Measurements from ENCODE around the gene CACNA1F.

Gene CACNA1F

DNA sequence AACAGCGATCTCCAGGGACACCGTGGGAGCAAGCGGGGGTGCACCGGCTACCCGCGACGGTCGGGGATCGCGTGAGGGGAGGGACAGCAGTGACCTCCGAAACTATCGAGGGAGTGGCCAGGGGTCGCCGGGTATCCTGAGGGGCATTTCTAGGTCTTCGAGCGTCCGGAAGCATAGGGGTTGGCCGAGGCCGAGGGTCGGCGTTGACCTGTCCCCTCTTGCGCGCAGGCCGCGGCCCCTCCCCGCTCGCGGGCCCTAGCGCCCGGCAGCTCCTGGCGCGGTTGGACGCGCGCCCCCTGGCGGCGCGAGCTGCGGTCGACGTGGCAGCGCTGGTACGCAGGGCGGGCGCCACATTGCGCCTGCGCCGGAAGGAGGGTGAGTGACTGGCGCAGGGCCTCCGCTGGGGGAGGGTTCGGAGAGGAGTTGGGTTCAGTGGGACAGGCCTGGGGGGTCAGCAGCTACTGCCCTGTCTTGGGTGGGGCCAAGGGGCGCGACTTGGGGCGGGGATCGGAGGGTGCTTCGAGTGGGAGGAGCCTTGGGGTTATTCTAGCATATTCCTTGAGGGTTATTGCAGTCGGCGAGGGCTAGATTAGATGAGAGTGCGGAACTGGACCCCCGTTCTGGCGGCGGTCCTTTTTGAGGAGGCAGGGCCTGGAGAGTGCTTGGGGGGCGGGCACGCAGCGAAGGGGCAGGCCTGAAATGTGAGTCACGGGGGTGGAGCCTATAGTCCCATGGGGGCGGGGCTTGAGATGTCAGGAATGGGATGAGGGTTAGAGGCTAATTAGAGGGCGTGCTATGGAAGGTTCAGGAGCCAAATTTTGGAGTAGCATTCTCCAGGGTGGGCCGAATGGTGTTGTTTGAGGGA is 69.4 kb downstream of the CACNA1F start:
- DNase-seq (ENCODE audit: low read depth): no peak
- peak overlapping the region; percentile 29 for H3K4me3 ChIP-seq (ENCODE audit: low read depth, low read length)

- peak within 1 kb of the TSS; percentile 29 for H3K4me3 ChIP-seq (ENCODE audit: low read depth, low read length)
- no peak for DNase-seq (ENCODE audit: low read depth)
Measured at GRCh38 chrX:49162620-49163019, 70.5 kb downstream of the CACNA1F start, which contains the start of gene MAGIX. MAGIX (plus strand) TSS chrX:49162758; CDS start chrX:49162890, 132 bp downstream.

- no peak for DNase-seq (ENCODE audit: low read depth)
- H3K4me3 ChIP-seq (ENCODE audit: low read depth, low read length): no peak overlapping the region
Measured at GRCh38 chrX:49161632-49162031, 71.5 kb downstream of the CACNA1F start.

DNA sequence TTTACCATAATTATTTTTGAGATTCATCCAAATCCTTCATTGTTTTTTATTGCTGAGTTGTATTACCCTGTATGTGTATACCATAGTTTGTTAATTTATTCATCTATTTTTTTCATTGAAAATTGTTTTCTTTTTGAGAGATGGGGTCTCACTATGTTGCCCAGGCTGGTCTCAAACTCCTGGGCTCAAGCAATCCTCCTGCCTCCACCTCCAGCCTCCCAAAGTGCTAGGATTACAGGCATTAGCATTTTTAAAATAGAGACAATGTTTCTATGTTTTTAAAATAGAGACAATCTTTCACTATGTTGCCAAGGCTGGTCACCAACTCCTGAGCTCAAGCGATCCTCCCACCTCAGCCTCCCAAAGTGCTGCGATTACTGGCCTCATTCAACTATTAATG is 72.2 kb downstream of the CACNA1F start:
- no peak overlapping the region for H3K4me3 ChIP-seq (ENCODE audit: low read depth, low read length)

DNA sequence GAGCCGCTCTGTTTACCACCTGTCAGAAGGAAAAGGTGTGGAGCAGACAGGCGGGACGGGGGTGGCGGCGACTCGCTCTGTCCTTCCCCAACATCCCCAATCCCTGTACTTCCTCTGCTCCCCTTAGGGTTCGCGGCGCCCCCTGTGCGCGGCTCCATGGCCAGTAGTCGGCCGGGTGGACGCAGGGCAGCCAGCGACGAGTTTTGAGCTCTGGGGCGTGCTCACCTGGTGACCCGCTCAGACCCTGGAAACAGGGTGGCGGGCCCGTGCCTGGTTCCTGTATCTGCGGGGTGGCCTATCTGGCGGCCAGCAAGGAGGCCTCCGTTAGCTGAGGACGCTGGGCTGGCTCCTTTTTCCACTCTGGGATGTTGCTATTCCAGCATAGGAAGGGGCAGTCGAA is 75.9 kb downstream of the CACNA1F start:
- no peak for DNase-seq (ENCODE audit: low read depth)
- no peak overlapping the region for H3K4me3 ChIP-seq (ENCODE audit: low read depth, low read length)

More for the DNA sequence above, 72.2 kb downstream of the CACNA1F start:
- no peak for DNase-seq (ENCODE audit: low read depth)

- peak overlapping the region; percentile 45 for H3K4me3 ChIP-seq (ENCODE audit: low read depth, low read length)
- peak; percentile 65 for DNase-seq (ENCODE audit: low read depth)
Measured at GRCh38 chrX:49155900-49156837, 77.0 kb downstream of the CACNA1F start.

DNA sequence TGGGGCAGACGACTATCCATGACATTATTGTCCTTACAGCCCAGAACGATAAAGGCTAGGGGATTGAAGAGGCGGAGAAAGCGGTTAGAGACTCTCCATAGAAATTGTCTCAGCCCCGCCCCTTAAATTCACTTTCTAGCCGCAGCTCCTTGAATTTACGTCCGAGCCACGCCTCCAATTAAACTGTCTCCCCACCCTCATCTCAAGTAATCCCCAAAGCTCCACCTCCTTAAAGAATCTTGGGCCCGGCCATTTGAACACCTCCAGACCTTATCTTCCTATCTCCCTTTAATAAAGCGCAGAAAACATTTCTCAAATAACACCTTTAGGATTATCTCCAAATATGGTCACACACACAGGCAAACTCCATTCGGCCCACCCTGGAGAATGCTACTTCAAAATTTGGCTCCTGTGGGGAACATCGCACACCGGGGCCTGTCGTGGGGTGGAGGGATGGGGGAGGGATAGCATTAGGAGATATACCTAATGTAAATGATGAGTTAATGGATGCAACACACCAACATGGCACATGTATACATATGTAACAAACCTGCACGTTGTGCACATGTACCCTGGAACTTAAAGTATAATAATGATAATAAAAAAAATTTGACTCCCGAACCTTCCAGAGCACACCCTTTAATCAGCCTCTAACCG is 77.8 kb downstream of the CACNA1F start:
- DNase-seq (ENCODE audit: low read depth): no peak
- peak overlapping the region; percentile 45 for H3K4me3 ChIP-seq (ENCODE audit: low read depth, low read length)
